T-helper 22 cell (primary cell): ENCODE data around the gene LYSMD3.

Experiments
- DNase-seq: peaks from one replicate; pipeline ENCODE4 v3.0.0-alpha.2; 2020; ENCODE audit warnings: low read depth

Gene LYSMD3

DNA sequence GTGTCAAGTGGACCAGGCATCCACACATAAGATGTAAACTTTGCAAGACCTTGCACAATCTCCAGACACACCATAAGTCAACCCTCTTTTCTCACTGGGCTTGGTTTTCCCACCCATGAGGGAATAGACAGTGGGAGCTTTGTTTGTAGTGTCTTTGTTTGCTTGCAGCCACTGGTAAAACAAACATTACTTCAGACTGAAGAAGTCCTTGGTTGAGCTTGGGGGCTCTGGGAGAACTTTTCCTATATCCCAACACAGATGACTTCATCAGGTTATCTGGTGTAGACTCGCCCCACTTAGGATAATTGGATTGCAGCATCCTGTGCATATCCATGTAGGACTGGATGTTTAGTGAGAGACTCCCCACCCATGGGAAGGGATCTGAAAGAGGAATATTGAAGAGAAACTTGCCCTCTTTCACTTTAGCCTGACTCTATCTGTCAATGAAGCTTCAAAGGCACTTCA is 17.7 kb upstream of the LYSMD3 start:
- no peak for DNase-seq

DNA sequence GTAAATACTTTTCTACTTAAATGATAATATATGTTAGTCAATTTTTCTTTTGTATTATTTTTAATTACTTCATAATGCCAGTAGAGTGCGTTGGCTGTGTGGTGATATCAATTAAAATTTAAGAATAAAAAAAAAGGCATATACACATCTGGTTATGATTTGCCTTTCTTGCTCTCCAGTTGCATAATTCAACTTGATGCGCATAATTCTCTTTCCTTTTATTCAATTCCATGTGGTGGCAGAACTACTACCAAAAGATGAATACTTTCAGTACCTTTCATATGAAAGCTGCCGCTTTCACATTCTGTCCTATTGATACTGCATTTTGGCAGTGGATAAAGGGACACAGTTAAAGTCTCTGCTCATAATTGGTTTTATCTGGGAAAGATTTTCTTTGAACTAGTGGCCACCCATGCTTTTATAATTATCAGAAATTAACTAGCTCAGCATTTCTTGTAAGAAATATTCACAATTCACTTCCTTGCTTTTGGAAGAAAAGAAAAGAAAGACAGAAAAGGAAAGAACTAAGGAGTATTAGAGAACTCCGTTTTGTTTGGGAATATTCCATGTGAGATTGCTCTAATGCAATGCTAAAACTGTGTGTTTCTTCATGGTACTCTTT is 16.9 kb upstream of the LYSMD3 start:
- no peak for DNase-seq

DNA sequence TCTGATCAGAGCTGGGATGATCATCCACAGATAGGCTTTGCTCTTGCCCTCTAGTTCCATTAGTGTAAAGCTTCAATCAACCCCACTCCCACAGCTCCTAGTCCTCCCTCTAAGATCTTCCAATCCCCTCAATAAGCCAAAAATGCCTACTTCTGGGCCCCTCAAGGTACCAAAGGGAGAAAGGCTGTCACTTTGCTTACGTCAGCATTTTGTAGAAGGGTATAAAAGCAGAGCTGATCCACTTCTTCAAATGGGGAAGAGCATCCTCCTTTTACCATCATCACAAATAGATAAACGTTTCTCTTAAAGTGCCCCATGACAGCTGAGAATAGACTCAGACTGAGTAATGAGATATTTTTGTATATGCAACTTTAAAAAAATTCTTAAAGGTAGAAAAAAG is 16.1 kb upstream of the LYSMD3 start:
- no peak for DNase-seq

DNA sequence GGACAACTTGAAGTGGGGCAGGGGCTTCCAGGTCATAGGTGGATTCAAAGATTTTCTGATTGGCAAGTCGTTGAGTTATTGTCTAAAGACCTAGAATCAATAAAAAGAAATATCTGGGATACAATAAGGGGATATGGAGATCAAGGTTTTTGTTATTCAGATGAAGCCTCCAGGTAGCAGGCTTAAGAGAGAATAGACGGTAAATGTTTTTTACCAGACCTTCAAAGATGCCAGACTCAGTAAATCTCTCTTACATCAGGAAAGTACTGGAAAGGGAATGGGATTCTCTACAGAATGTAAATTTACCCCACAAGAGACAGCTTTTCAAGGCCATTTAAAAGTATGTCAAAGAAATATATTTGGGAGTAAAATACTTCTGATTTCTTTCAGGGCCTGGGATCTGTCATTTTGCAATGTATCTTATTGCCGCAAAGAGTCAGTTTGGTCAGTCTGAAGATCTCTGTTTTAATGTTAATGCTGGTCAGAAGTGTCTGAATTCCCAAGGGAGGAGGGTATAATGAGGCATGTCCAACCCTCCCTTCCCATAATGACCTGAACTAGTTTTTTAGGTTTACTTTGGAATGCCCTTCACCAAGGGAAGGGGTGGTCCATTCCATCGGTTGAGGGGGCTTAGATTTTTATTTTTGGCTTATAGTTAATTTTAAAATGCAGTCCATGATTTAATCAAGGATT is 13.6 kb upstream of the LYSMD3 start:
- no peak for DNase-seq

DNA sequence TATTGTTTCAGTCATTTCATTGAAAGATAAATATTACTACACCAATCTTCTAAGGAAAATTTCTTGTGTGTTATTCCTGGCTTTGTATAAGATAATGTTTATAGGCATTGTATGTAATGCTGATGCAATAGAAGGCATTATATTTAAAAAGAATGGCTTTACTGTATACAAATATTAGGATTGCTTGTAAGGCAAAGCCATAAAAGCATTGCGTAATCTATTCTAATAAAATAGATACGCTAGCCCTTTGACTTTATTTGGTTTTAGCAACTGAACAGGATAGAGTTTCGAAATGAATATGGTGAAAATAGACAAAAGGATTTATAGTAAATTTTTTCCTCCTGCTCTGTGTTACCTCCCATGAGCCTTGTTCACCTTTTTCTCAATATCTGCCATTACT is 5.5 kb upstream of the LYSMD3 start:
- no peak for DNase-seq

DNA sequence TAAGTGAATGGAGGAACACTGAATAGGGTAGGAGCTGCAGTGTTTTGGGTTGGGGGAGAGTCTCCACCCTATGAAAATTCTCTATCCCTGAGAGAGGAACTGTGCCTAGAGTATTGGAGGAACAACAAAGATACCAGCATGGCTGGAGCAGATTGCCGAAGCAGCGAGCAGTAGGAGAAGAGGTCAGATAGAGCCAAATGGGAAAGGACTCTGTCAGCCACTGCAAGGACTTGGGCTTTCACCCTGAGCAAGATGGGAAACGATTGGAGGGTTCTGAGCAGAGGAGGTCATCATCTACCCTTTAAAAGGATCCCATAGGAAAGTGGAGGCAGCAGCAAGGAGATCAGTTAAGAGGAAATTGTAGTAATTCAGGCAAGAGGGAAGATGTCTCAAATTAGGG is 4.4 kb upstream of the LYSMD3 start:
- DNase-seq: no peak

DNA sequence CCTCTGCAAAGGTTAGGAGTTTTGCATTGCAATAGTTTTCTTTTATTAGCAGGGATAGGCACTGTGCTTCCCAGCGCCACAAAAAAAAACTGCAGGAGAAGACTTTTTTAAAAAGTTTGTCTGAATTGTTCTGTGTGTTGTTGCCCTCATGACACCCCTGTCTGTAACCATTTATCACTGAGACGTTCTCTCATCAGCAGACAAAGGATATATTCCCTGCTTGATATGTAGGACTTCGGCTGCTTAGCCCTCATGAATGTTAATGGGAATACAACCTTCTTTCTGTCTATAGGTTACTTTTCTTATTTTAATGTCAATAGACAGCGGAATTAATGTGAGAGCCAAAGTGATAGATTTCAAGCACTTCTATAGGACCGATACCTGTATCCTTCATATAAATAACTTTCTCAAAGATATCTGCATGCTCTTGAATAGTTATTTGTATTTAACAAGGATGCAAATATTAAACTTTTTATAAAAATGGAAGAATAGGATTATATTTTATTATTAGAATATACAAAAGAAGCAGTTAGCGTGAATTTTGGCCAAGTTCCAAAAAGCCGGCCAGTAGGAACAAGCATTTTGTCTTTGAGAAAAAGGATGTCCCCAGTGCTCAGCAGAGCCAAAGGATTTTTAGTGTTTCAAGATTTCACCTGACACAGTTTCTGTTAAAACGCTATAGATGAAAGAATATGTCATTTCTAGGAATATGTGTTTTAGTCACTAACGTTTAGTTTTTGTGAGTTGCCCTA is 1.5 kb upstream of the LYSMD3 start:
- no peak for DNase-seq

DNA sequence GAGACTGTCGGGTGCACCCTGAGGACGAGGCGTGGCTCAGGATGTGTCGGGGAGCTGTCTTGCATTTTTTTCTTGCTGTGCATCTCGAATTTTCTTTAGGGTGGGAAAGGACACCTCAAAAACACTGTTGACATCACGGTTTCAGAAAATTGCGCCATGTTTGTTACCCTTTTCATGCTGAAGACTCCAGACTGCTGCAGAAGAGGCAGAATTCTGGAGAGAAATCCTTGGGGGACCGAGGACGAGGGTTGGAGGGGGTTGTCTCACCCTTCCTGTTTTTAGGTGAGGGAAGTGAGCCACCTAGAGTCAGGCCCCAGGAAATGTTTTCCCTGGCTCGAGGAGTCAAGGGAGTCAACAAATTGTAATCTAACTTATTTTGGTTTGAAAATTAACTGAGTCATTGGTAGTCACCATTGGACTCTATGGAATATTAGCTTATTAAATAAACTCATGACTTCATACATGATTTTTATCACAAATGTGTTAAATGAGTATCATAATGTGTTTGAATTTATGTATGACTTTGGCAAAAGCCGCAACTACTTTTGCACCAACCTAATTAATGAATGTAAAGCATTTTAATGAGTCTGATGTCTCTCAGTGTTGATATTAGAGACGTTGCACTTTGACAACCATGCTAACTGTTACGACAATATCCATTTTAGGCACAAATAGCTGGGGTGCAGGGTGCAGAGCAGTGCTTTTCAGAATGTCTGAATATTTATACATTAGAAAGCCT is 724 bp upstream of the LYSMD3 start:
- DNase-seq: peak; percentile 33

DNA sequence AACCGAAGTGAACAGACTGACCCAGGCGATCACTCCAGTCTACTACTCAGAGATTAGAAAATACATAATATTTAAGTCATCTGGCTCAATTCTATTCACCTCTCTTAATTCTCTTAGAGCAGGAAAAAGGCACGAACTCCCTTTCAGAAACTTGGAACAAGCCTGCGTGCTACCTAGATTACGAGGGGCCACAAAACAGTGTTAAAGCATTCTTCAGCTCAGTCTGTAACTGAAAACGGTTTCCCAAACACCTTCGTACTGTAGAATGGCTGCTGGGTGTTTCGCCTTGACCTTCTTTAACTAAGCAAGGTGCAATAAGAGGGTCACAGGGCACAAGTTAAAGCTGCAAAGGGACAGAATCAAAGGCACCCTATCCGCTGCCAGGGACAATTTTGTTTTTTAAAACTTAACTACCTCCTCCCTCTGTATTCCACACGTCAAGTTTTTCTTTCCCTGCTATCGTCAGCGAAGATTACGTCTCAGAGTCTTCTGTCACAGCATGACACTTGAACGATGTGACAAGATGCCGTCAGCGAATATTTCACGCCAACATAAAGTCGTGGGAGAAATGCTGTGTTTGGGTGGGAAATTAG is 687 bp downstream of the LYSMD3 start:
- peak; percentile 7 for DNase-seq

DNA sequence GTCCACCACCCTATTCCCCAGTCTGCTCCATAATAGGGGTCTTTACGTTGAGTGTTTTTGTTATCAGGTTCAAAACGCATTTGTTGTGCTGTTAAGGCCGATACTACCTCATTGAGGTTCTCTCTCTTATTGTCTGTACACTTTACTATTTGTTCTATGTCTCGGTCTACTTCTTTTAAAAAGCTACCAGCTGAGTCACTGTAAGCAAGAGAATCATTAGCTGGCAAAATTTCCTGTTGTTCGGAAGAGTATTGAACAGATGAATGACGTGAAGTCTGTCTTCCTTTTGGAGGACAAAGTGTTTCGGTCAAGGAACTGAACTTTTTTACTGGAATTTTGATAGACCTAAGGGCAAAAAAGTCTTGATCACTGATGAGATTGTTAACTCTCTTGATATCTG is 10.3 kb downstream of the LYSMD3 start:
- no peak for DNase-seq

DNA sequence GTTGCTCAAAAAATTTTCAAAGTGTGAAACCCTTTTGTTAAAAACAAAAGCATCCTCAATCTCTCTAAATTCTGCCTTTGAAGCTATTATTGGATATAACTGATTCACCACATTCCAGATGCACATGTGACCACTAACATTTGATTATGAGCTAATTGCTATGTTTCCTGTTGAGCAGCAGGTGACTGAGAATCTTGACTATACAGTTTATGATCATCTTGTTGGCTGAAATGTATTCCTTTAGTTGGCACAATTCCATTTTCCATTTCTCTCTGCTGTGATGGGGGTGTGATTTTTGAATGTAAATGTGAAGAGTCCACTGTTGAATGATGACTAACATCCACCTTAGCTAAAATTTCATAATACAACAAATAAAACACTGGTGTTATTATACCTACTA is 10.7 kb downstream of the LYSMD3 start:
- DNase-seq: no peak

DNA sequence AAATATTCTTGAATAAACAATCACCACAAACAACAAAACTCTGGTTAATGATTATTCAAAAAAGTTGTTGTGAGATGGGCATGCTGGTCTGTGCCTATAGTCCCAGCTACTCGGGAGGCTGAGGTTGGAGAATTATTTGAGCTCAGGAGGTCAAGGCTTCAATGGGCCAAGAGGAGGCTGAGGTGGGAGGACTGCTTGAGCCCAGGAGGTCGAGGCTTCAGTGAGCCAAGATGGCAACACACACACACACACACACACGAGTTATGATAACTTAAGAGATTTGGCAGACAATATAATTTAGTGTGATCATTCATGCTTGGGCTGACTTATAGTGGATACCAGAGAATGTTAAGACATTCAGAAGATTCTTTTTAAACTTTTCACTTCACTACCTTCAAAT is 14.9 kb downstream of the LYSMD3 start:
- DNase-seq: no peak

DNA sequence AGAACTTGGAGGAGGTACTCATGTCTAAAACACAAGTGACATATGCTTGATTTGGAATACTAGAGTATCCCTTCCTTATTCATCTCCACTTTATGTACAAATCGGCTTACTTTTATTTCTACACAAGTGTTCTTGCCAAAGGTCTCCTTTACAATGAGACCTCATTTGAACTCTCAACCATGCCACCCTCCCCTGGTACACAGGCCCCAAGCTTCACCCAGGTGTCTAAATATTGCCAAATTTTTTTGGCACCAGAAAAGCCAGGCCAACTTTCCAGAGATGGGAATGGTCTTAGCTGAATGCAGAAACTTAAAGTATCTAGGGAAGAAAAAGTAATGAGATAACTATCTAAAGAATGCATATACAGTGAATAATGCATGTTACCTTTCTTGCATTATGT is 18.9 kb downstream of the LYSMD3 start:
- no peak for DNase-seq

DNA sequence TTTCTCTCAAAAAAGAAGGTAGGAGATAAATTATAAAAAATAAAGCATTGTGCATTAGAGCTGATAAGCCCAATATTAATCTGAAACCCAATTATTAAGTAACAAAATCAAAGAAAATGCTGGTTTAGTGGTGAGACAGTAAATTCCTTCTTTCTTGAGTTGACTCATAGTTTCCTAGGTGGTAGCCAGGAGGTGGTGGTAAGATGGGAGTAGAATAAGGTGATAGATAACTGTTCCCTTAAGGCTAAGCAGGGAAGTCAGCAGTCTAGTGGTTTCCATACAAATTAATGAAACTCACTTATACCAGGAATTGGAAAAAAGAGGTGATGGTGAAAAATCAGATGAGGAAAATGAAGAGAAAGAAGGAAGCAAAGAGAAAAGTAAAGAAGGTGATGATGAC is 23.2 kb downstream of the LYSMD3 start:
- DNase-seq: no peak

DNA sequence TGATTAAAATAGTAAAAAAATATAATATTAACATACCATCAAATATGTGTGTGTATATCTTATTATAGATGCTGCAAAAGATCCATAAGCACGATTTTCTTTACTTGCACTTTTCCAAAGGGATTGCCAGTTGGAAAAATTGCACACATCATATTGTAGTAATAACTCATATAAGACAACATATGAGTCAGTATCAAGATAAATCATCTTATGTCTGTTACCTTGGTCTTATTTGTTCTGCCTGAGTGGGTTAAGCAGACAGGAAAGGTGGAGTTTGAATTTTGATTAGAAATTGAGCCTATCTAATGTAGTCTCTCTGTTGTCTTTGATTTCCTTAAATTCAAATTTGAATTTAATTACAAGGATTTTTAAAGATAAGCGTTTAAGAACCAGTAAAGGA is 24.6 kb downstream of the LYSMD3 start:
- no peak for DNase-seq

DNA sequence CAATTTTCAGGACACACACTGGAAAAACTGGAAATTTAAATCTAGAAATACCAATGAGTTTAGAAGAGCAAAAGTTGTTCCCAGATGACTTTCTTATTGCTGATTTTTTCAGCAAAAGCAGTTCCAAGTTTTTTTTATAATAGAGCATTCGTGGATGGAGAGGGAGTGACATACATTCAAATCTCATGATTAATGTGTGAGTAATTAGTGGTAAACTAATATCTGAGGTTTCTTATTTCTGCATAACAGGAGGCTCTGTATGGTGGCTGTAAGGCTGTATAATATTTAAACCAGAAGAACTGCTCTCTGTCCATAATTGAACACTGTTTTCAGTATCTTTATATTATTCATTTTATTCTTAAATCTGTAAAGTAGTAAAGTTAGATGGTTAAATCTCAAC is 25.8 kb downstream of the LYSMD3 start:
- DNase-seq: no peak

DNA sequence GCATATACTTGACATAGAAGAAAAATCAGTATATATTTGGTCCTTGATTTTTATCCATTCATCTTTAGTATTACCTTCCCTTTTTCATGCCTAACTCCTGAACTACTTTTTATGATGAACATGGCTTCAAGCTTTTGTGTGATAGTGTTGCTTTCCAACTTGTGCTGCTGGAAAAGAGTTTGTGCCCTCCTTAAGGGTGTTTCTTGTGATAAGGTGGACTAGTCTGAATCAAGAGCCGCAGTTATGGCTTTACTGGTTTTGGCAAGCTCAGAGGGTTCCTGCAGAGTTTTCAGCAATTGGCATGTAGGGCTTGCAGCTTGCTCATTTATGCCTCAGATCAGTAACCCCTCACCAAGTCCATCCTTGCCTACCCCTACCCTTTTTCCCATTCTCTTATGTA is 34.2 kb downstream of the LYSMD3 start:
- DNase-seq: no peak

DNA sequence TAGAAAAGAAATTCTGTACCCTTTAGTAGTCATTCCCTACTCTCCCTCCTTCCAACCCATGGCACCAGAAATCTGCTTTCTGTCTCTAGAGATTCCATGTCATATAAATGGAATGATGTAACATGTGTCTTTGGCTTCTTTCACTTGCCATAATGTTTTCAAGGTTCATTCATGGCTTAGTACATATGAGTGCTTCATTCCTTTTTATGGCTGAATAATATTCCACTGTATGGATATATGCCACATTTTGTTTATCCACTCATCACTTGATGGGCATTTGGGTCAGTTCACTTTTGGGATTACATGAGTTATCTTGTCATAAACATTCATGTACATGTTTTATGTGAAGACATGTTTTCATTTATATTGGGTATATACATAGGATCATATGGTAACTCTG is 35.3 kb downstream of the LYSMD3 start:
- DNase-seq: no peak

DNA sequence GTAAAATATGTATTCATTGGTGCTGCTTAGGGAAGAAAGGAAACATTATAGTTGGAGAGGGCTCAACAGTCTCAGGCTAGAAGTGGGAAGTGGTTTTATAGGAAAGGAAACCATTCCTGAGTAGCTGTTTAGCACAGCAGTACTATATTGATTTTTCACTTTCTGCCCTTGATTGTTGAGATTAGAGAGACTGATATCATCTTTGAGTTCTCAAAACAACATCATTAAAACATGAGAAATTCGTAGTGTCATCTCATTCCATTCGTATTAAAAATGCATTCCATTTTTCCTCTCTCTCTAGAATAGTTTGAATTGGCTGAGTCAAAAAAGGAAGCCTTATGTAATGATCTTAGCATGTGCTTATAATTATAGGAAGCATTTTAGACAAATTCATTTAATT is 40.6 kb downstream of the LYSMD3 start:
- no peak for DNase-seq

DNA sequence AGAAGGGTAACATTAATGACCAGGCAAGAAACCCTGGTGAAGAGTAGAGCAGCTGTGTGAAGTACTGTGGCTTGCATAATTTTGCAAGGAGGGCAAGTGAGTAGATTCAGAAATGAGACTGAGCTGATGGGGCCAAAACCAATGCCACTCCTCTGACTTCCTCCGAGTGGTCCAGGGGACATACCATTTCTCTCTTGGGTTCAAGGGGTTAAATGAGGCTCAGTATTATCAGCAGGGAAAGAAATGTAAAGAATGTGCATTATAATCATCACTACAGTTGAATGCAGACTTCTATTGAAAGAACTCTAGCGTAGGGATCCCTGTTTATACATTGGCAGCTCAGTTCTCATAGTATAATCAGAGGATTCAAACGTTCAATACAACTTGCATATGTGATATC is 44.8 kb downstream of the LYSMD3 start:
- DNase-seq: no peak

DNA sequence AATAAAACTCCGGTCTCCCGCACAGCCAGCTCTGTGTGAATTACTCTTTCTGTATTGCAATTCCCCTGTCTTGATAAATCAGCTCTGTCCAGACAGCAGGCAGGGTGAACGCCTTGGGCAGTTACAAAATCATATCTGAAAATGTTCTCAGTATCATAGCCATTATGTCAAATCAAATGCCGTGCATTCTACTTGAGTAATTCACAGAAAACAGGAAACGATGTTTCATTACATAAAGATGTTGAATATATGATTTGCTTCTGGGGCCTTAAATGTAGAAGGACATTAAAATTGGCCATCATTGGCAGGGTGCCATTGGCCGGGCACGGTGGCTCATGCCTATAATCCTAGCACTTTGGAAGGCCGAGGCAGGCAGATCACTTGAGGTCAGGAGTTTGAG is 46.2 kb downstream of the LYSMD3 start:
- DNase-seq: no peak

DNA sequence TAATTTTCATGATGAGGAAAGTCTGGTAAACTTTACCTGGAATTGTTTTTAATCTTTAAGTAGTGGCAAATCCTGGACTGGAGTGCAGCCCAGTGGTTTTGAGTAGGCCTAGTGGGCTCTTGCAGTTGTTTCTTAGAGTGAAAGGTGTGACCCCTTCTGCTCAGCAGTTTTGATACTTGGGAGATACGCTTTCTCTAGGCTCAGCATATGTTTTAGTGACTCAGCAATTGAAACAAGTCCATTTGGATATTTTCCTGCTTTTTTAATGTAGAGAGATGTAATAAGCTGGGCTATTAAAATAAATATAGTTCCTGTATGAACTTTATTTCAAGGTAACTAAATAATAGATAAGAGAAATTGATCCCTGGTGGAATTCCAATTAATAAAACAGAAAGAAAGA is 48.7 kb downstream of the LYSMD3 start:
- no peak for DNase-seq
